Fibroblast of pulmonary artery (primary cell): ENCODE results near the gene EPHA8.

Source experiments
- DNase-seq: peaks from one replicate; pipeline ENCODE4 v3.0.0-alpha.2; 2010; ENCODE audit warnings: low read depth
- H3K4me3 ChIP-seq: replicated peaks from 2 replicates; pipeline ENCODE4 v1.5.1; 2011; ENCODE audit warnings: low read depth, mild to moderate bottlenecking, control low read depth, low read length, moderate library complexity
- CTCF ChIP-seq: IDR thresholded peaks from 2 replicates; pipeline ENCODE4 v1.5.1; 2011; ENCODE audit warnings: mild to moderate bottlenecking, control low read depth, low read length, inconsistent platforms; ENCODE audit errors: missing control alignments

EPHA8 gene

GRCh38 chr1:22543679-22544078 is 19.6 kb upstream of the EPHA8 start:
- no peak for DNase-seq
- H3K4me3 ChIP-seq = no peak overlapping the region
- no peak for TF ChIP-seq CTCF

GRCh38 chr1:22544606-22545005 is 18.7 kb upstream of the EPHA8 start:
- TF ChIP-seq CTCF = no peak
- H3K4me3 ChIP-seq = no peak overlapping the region
- no peak for DNase-seq

GRCh38 chr1:22545141-22545540 is 18.1 kb upstream of the EPHA8 start:
- H3K4me3 ChIP-seq = no peak overlapping the region
- no peak for TF ChIP-seq CTCF
- DNase-seq = no peak

GRCh38 chr1:22547186-22547817 is 16.0 kb upstream of the EPHA8 start:
- no peak overlapping the region for H3K4me3 ChIP-seq
- no peak for DNase-seq
- no peak for TF ChIP-seq CTCF

- no peak for DNase-seq
- no peak overlapping the region for H3K4me3 ChIP-seq
- TF ChIP-seq CTCF = no peak
Observed at GRCh38 chr1:22547818-22548462, 15.3 kb upstream of the EPHA8 start.

GRCh38 chr1:22550021-22550420 is 13.3 kb upstream of the EPHA8 start:
- H3K4me3 ChIP-seq = no peak overlapping the region
- DNase-seq = no peak
- no peak for TF ChIP-seq CTCF

GRCh38 chr1:22551591-22551990 is 11.7 kb upstream of the EPHA8 start:
- no peak overlapping the region for H3K4me3 ChIP-seq
- TF ChIP-seq CTCF = no peak
- no peak for DNase-seq
